Activated CD4-positive, alpha-beta T cell treated with anti-CD3 and anti-CD28 coated beads, Interleukin-10, Interleukin-2, amounts not matched to agents 100 ng/mL and 50 ng/mL, durations not matched to agents 16 hours and 8 hours (primary cell): ENCODE measurements around the gene CDRT15L2.
"Not testable (repeated sequence)": the region's sequence is repeated elsewhere in the genome, so short reads cannot be mapped to it uniquely, and the experiment has no call there.

ENCODE experiments used
- DNase-seq: peaks from one replicate; pipeline ENCODE4 v3.0.0-alpha.2; 2020

Gene CDRT15L2

GRCh38 chr17:20575071-20575470 lies 4.5 kb upstream of the CDRT15L2 start:
- not testable (repeated sequence) for DNase-seq

- not testable (repeated sequence) for DNase-seq
Observed at GRCh38 chr17:20583891-20584577, 4.5 kb downstream of the CDRT15L2 start.

GRCh38 chr17:20588744-20589453 lies 9.4 kb downstream of the CDRT15L2 start:
- DNase-seq, result not testable (repeated sequence)

GRCh38 chr17:20589454-20589810 lies 9.9 kb downstream of the CDRT15L2 start:
- not testable (repeated sequence) for DNase-seq

GRCh38 chr17:20591040-20591439 lies 11.5 kb downstream of the CDRT15L2 start:
- not testable (repeated sequence) for DNase-seq

GRCh38 chr17:20605568-20605967 lies 26.0 kb downstream of the CDRT15L2 start:
- not testable (repeated sequence) for DNase-seq

- not testable (repeated sequence) for DNase-seq
Observed at GRCh38 chr17:20609490-20609889, 30.0 kb downstream of the CDRT15L2 start.

GRCh38 chr17:20611309-20611708 lies 31.8 kb downstream of the CDRT15L2 start:
- DNase-seq, result no peak

- DNase-seq, result no peak
Observed at GRCh38 chr17:20612635-20613034, 33.1 kb downstream of the CDRT15L2 start.

GRCh38 chr17:20613248-20613647 lies 33.7 kb downstream of the CDRT15L2 start:
- DNase-seq, result no peak

- DNase-seq, result no peak
Observed at GRCh38 chr17:20613905-20614304, 34.4 kb downstream of the CDRT15L2 start.

- DNase-seq, result not testable (repeated sequence)
Observed at GRCh38 chr17:20615461-20615860, 35.9 kb downstream of the CDRT15L2 start.
